ENCODE measurements around the gene PPAT.

DNA sequence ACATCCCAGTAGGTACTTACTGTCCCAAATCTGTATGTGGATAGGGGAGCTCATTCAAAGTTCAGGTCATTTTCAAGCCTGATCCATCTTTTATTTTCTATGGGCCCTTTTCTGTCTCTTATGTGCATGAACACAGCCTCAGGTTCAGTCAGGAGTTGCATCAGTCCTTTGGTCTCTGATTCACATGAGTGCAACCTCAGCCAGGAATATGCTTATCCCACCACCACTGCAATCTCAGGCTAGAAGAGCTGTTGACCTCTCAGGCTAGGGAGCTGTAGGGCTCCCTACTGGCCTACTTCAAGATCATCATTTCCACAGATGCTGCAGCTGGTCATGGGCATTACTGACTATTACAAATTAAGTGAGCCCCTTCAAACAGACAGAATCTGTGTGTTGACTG, 75.3 kb downstream of the PPAT start:
- TF ChIP-seq, protein P1, sequence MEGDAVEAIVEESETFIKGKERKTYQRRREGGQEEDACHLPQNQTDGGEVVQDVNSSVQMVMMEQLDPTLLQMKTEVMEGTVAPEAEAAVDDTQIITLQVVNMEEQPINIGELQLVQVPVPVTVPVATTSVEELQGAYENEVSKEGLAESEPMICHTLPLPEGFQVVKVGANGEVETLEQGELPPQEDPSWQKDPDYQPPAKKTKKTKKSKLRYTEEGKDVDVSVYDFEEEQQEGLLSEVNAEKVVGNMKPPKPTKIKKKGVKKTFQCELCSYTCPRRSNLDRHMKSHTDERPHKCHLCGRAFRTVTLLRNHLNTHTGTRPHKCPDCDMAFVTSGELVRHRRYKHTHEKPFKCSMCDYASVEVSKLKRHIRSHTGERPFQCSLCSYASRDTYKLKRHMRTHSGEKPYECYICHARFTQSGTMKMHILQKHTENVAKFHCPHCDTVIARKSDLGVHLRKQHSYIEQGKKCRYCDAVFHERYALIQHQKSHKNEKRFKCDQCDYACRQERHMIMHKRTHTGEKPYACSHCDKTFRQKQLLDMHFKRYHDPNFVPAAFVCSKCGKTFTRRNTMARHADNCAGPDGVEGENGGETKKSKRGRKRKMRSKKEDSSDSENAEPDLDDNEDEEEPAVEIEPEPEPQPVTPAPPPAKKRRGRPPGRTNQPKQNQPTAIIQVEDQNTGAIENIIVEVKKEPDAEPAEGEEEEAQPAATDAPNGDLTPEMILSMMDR (conservative IDR thresholded peaks at IDR 0.05; ENCODE audit: low read length) = no peak
- no peak for TF ChIP-seq EZH2phosphoT487 (IDR thresholded peaks at IDR 0.05; ENCODE audit: borderline replicate concordance)
